H1 (cell line): ENCODE data around the gene TTBK2. TPM values are rescaled to one million over a fixed set of nuclear protein-coding genes. Genes with fewer than 3 reads are reported as not detected.

Experiments
- CBX8 ChIP-seq: fragments of 300-800, 300-1000 bp; sonication (generic); IDR thresholded peaks from 2 replicates; pipeline ENCODE4 v1.7.1; 2016; ENCODE audit warnings: low read depth, low read length, borderline replicate concordance
- CEBPB ChIP-seq: IDR thresholded peaks from 2 replicates; pipeline ENCODE4 v1.6.1; 2012; ENCODE audit warnings: low read depth, low read length
- CHD1 ChIP-seq: IDR thresholded peaks from 2 replicates; pipeline ENCODE4 v1.6.1; 2012; ENCODE audit warnings: low read depth, low read length, improper control_type of control experiment
- GTF2F1 ChIP-seq: IDR thresholded peaks from 2 replicates; pipeline ENCODE4 v1.6.1; 2012; ENCODE audit warnings: low read depth, low read length, improper control_type of control experiment, borderline replicate concordance
- HDAC6 ChIP-seq: IDR thresholded peaks from one replicate; pipeline ENCODE4 v1.7.1; 2012; ENCODE audit warnings: low read depth, mild to moderate bottlenecking, inconsistent platforms, low read length, moderate library complexity
- RAD21 ChIP-seq, 2 experiments: IDR thresholded peaks in 1 of 2; conservative IDR thresholded peaks in 1 of 2; 2 replicates each; pipeline ENCODE4 v1.6.1; 2011; ENCODE audit warnings: low read depth in 2 of 2, low read length in 2 of 2, improper control_type of control experiment in 1 of 2, inconsistent platforms in 1 of 2, mild to moderate bottlenecking in 1 of 2, moderate library complexity in 1 of 2
- RBBP5 ChIP-seq: IDR thresholded peaks from 2 replicates; pipeline ENCODE4 v1.7.1; 2012; ENCODE audit warnings: low read depth, mild to moderate bottlenecking, inconsistent platforms, low read length, moderate library complexity, borderline replicate concordance
- SAP30 ChIP-seq: fragments of 300-600 bp; sonication (generic); IDR thresholded peaks from 2 replicates; pipeline ENCODE4 v1.7.1; 2012; ENCODE audit warnings: low read length, moderate library complexity, mild to moderate bottlenecking, inconsistent platforms; ENCODE audit not compliant: insufficient read depth, insufficient replicate concordance
- SIX5 ChIP-seq: IDR thresholded peaks from 2 replicates; pipeline ENCODE4 v1.6.1; 2011; ENCODE audit warnings: mild to moderate bottlenecking, low read depth, low read length
- SP1 ChIP-seq: IDR thresholded peaks from 2 replicates; pipeline ENCODE4 v1.6.1; 2011; ENCODE audit warnings: low read depth, low read length
- TAF7 ChIP-seq: optimal IDR thresholded peaks from 2 replicates; pipeline ENCODE3; 2011; ENCODE audit warnings: low read depth, mild to moderate bottlenecking, inconsistent platforms, low read length, moderate library complexity, borderline replicate concordance
- polyA plus RNA-seq, 7 experiments: library from polyadenylated mRNA; depleted of rRNA in 3 of 7; stranded (reverse) in 5 of 7; unstranded in 2 of 7; fragments of >200 nt in 5 of 7; fragments of 200-250 nt in 2 of 7; gene quantifications; 1 replicate in 5 of 7; 2 replicates in 1 of 7; 4 replicates in 1 of 7; pipeline versions ENCODE4 v1.2.1 to v1.2.3, GENCODE V29; 2011 to 2013; ENCODE audit warnings: missing spikeins in 2 of 7, mixed read lengths in 2 of 7
- total RNA-seq: library from RNA; stranded (reverse); fragmentation: NEBNext Ultra II Directional; extraction: Animal tissue kit (Norgen Biotek cat#: 25700); gene quantifications from 2 replicates; pipeline ENCODE4 v1.2.1, GENCODE V29; 2021
- TF ChIP-seq, protein P1 (sequence below): fragments of 300-600 bp; sonication (generic); IDR thresholded peaks from 2 replicates; pipeline ENCODE4 v1.7.1; 2012; ENCODE audit warnings: low read length, moderate library complexity, mild to moderate bottlenecking, inconsistent platforms; ENCODE audit not compliant: insufficient replicate concordance

The TTBK2 gene
- total and polyA plus RNA-seq, 2 of the 8 experiments (the other 6 are each of a cell fraction or from before 2014, with no cell fraction given) = 2.7 to 18.2 TPM

DNA sequence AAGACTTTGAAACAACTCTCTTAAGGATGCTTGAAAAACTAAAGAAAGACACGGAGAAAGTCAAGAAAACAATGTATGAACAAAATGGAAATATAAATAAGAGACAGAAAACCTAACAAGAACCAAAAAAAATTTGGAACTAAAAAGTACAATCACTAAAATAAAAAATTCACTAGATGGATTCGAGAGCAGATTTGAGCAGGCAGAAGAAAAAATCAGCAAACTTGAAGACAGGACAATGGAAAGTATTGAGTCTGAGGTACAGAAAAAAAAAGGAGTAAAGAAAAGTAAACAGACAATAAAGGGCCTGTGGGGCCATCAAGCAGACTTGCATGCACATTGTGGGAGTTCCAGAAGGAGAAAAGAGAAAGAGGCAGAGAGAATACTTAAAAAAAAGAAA lies 170.3 kb downstream of the TTBK2 start (continued):
- TF ChIP-seq, protein P1, sequence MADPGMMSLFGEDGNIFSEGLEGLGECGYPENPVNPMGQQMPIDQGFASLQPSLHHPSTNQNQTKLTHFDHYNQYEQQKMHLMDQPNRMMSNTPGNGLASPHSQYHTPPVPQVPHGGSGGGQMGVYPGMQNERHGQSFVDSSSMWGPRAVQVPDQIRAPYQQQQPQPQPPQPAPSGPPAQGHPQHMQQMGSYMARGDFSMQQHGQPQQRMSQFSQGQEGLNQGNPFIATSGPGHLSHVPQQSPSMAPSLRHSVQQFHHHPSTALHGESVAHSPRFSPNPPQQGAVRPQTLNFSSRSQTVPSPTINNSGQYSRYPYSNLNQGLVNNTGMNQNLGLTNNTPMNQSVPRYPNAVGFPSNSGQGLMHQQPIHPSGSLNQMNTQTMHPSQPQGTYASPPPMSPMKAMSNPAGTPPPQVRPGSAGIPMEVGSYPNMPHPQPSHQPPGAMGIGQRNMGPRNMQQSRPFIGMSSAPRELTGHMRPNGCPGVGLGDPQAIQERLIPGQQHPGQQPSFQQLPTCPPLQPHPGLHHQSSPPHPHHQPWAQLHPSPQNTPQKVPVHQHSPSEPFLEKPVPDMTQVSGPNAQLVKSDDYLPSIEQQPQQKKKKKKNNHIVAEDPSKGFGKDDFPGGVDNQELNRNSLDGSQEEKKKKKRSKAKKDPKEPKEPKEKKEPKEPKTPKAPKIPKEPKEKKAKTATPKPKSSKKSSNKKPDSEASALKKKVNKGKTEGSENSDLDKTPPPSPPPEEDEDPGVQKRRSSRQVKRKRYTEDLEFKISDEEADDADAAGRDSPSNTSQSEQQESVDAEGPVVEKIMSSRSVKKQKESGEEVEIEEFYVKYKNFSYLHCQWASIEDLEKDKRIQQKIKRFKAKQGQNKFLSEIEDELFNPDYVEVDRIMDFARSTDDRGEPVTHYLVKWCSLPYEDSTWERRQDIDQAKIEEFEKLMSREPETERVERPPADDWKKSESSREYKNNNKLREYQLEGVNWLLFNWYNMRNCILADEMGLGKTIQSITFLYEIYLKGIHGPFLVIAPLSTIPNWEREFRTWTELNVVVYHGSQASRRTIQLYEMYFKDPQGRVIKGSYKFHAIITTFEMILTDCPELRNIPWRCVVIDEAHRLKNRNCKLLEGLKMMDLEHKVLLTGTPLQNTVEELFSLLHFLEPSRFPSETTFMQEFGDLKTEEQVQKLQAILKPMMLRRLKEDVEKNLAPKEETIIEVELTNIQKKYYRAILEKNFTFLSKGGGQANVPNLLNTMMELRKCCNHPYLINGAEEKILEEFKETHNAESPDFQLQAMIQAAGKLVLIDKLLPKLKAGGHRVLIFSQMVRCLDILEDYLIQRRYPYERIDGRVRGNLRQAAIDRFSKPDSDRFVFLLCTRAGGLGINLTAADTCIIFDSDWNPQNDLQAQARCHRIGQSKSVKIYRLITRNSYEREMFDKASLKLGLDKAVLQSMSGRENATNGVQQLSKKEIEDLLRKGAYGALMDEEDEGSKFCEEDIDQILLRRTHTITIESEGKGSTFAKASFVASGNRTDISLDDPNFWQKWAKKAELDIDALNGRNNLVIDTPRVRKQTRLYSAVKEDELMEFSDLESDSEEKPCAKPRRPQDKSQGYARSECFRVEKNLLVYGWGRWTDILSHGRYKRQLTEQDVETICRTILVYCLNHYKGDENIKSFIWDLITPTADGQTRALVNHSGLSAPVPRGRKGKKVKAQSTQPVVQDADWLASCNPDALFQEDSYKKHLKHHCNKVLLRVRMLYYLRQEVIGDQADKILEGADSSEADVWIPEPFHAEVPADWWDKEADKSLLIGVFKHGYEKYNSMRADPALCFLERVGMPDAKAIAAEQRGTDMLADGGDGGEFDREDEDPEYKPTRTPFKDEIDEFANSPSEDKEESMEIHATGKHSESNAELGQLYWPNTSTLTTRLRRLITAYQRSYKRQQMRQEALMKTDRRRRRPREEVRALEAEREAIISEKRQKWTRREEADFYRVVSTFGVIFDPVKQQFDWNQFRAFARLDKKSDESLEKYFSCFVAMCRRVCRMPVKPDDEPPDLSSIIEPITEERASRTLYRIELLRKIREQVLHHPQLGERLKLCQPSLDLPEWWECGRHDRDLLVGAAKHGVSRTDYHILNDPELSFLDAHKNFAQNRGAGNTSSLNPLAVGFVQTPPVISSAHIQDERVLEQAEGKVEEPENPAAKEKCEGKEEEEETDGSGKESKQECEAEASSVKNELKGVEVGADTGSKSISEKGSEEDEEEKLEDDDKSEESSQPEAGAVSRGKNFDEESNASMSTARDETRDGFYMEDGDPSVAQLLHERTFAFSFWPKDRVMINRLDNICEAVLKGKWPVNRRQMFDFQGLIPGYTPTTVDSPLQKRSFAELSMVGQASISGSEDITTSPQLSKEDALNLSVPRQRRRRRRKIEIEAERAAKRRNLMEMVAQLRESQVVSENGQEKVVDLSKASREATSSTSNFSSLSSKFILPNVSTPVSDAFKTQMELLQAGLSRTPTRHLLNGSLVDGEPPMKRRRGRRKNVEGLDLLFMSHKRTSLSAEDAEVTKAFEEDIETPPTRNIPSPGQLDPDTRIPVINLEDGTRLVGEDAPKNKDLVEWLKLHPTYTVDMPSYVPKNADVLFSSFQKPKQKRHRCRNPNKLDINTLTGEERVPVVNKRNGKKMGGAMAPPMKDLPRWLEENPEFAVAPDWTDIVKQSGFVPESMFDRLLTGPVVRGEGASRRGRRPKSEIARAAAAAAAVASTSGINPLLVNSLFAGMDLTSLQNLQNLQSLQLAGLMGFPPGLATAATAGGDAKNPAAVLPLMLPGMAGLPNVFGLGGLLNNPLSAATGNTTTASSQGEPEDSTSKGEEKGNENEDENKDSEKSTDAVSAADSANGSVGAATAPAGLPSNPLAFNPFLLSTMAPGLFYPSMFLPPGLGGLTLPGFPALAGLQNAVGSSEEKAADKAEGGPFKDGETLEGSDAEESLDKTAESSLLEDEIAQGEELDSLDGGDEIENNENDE = no peak
- TF ChIP-seq CHD1 (no peak), RAD21 (IDR thresholded peaks at IDR 0.05 in 1 of 2, conservative IDR thresholded peaks at IDR 0.05 in 1 of 2; ENCODE audit: low read depth in 2 of 2, low read length in 2 of 2) (no peak), SAP30 (no peak), HDAC6 (no peak), RBBP5 (no peak), TAF7 (no peak), GTF2F1 (no peak), CEBPB (no peak), SP1 (no peak), CBX8 (no peak), SIX5 (no peak)
